SU-DHL-6 (cell line): ENCODE measurements around the gene ABCB8.
A peak's percentile ranks its signal among the peaks of the same experiment; 100 is the strongest.

Experiments used
- EZH2phosphoT487 ChIP-seq: fragments of 200-600 bp; sonication (generic), shearing (Covaris generic); conservative IDR thresholded peaks from 2 replicates; pipeline ENCODE4 v1.6.1; 2018; ENCODE audit warnings: mild to moderate bottlenecking, antibody characterized with exemption, low read length, moderate library complexity, mixed read lengths
- TF ChIP-seq, protein P1 (sequence below): fragments of 200-600 bp; sonication (generic); IDR thresholded peaks from one replicate; pipeline ENCODE4 v1.5.1; 2017; ENCODE audit warnings: antibody characterized with exemption, mild to moderate bottlenecking, low read length, moderate library complexity; ENCODE audit not compliant: insufficient read depth, poor library complexity, severe bottlenecking

- TF ChIP-seq, protein P1, sequence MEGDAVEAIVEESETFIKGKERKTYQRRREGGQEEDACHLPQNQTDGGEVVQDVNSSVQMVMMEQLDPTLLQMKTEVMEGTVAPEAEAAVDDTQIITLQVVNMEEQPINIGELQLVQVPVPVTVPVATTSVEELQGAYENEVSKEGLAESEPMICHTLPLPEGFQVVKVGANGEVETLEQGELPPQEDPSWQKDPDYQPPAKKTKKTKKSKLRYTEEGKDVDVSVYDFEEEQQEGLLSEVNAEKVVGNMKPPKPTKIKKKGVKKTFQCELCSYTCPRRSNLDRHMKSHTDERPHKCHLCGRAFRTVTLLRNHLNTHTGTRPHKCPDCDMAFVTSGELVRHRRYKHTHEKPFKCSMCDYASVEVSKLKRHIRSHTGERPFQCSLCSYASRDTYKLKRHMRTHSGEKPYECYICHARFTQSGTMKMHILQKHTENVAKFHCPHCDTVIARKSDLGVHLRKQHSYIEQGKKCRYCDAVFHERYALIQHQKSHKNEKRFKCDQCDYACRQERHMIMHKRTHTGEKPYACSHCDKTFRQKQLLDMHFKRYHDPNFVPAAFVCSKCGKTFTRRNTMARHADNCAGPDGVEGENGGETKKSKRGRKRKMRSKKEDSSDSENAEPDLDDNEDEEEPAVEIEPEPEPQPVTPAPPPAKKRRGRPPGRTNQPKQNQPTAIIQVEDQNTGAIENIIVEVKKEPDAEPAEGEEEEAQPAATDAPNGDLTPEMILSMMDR = peak; percentile 52
- TF ChIP-seq EZH2phosphoT487 = no peak
Observed at GRCh38 chr7:151091431-151091830, 63.2 kb downstream of the ABCB8 start.
